CD4-positive, alpha-beta T cell treated with Interleukin-1 beta for 1 hour (primary cell): ENCODE data around the gene NOL6.
"Not testable (repeated sequence)": the region's sequence is repeated elsewhere in the genome, so short reads cannot be mapped to it uniquely, and the experiment has no call there.

Source experiments
- DNase-seq, 2 donors: peaks; one replicate each; pipeline ENCODE4 v3.0.0-alpha.2; 2020 to 2022

Gene NOL6

GRCh38 chr9:33429256-33429985, 44.3 kb downstream of the NOL6 start:
- no peak for DNase-seq

DNA sequence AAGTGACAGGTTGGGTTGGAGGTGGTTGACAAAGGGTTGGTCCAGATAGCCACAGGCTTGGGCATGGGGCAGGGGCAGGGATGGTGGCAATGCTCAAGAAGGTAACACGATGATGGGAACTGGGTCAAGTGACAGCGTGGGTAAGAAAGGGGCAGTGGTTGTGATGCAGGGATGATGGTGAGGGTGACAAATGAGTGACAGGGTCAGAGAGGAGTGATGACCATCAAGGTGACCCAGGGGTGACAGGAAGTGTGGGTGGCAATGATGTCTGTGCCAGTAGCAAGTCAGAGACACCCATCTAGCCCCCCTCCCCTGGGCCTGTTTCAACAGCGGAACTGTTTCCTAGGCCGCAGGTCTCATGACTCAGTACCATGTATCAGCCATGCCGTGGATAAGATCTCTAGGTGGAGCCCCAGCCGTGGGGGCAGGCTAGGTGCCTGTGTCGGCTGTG, 46.9 kb downstream of the NOL6 start:
- peak; percentile 9 to 29 for DNase-seq

DNA sequence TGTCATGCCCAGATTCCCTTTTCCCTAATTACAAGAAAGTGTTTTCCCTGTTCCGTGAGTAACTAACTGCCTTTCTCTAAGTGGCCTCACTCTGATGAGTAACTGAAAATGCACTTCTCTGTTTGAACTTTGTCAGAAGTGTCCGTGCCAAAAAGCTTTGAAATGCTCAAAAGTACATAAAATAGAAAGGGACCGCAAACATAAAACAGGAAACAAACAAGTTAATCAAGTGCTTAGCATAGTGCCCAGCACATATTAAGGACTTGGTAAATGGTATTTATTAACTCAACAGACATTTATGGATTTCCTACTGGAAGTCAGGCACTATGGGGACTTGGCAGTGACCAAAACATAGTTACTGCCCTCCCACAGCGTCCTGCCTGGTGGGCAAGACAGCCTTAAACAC, 48.6 kb downstream of the NOL6 start:
- no peak for DNase-seq

DNA sequence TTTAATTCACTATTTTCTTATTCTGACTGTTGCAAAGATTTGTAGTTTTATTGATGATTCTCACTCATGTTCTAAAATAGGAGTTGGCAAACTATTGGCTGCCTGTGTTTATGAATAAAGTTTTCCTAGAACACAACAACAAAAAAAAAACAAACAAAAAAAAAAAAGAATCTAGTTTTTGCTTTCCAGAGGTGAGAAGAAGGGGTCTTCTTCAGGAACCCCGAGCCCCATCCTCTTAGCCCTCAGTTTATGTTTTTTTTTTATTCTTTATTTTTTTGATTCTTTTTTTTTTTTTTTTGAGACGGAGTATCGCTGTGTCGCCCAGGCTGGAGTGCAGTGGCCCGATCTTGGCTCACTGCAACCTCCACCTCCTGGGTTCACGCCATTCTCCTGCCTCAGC, 49.2 kb downstream of the NOL6 start:
- DNase-seq = not testable (repeated sequence)

DNA sequence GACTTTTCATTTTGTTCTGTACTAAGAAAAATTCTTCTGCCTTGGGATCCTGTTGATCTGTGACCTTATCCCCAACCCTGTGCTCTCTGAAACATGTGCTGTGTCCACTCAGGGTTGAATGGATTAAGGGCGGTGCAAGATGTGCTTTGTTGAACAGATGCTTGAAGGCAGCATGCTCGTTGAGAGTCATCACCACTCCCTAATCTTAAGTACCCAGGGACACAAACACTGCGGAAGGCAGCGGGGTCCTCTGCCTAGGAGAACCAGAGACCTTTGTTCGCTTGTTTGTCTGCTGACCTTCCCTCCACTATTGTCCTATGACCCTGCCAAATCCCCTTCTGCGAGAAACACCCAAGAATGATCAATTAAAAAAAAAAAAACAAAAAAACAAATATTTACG, 49.7 kb downstream of the NOL6 start:
- not testable (repeated sequence) for DNase-seq

DNA sequence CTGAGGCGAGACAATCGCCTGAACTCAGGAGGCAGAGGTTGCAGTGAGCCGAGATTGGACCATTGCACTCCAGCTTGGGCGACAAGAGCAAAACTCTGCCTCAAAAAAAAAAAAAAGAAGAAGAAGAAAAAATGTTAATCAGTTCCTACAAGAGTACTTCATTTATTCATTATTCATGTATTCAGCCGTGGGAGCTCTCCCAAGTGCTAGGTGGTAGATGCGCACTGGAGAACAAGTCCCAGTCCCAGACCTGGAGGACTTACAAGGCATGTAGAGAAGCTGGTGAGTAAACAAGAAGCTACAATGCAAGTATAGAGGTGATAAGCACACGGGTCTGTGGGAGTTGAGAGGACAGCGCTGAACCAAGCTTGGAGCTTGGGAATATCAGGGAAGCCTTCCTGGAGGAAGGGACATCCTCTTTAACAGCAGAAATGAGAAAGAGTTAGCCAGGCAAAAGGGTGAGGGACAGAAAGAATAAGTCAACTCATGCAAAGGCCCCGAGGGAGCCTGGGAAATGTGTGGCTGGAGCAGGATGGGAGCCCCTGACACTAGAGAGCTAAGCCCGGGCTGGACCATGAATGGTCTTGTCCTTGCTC, 53.9 kb downstream of the NOL6 start:
- no peak for DNase-seq

GRCh38 chr9:33418090-33418489, 55.6 kb downstream of the NOL6 start:
- DNase-seq = no peak

DNA sequence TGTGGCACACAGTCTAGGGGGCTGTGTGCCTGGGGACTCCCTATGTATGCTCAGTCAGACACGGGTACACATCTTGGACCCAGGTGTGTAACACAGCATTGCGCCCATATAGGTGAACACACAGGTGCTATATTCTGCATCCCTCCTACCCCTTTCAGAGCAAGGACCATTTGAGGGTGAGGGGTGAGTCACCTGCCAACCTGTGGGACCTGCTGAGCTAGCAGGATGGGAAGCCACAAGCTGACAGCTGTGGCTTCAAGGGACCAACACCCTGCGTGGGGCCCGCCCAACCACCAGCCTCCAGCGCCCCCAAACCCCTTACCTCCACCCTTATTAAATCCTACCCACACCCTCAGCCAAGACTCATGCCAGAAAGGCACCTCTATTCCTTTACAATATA, 56.7 kb downstream of the NOL6 start:
- peak; percentile 13 to 36 for DNase-seq

DNA sequence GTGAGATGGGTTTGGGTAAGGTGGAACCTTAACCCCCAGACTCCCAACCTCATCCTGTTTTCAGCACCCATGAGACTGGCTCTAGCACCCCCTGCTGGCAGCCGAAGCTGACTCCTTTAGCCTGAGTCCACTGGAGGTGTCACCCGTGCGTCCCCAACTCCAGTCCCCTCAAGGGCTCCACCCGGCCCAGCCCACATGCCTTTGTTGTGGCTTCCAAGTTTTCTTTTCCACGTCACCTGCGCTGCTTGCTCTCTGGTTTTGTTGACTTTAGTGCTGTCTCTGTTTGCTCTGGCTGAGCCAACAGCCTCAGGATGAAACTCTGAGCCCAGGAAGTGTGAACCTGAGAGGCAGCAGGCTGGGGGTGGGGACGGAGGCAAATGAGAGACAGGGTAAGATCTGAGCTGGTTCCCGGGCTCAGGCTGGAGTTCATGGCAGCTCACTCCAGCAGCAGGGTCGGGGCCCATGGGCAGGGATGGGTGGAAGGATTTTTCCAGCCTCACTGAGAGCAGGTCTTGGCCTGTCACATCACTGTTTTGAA, 58.2 kb downstream of the NOL6 start:
- peak; percentile 89 to 91 for DNase-seq

- DNase-seq = no peak
Measured at GRCh38 chr9:33414889-33415500, 58.7 kb downstream of the NOL6 start.

DNA sequence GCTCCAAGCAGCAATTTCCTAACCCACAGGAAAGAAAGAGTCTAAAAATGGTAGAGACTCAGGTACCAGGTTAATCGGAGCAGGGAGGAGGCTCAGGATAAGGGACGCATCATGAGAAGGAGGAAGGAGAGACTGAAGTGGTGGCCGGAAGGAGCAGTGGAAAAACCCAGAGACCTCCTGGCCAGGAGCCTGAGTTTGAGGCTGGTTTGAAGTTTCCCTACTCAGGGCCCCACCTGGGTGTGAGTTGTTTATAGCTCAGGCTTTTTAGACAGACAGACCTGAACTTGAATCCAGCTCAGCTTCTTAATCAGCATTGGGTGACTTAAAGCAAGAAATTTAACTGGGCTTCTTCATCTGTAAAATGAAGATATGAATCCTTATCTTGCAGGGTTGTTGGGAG, 59.5 kb downstream of the NOL6 start:
- no peak for DNase-seq
